Activated T-cell treated with anti-CD3 and anti-CD28 coated beads, Interleukin-2, amount 50 U/mL, for 24 hours (primary cell): Measurements from ENCODE around the gene FBXO44.
"Not testable (repeated sequence)": the region's sequence is repeated elsewhere in the genome, so short reads cannot be mapped to it uniquely, and the experiment has no call there.

Experiments used
- DNase-seq: peaks from one replicate; pipeline ENCODE4 v3.0.0-alpha.2; 2020
- H3K27ac Mint-ChIP-seq: 2 replicates; pipeline ENCODE4 v1.8.0; 2020; ENCODE audit warnings: mild to moderate bottlenecking, mixed read lengths
- H3K27me3 Mint-ChIP-seq: 2 replicates; pipeline ENCODE4 v1.8.0; 2020; ENCODE audit warnings: mixed read lengths
- H3K36me3 Mint-ChIP-seq: 2 replicates; pipeline ENCODE4 v1.8.0; 2020; ENCODE audit warnings: low read depth, mixed read lengths
- H3K4me1 Mint-ChIP-seq: 2 replicates; pipeline ENCODE4 v1.8.0; 2020; ENCODE audit warnings: low read depth, mixed read lengths
- H3K4me3 Mint-ChIP-seq: 2 replicates; pipeline ENCODE4 v1.8.0; 2020; ENCODE audit warnings: mild to moderate bottlenecking, moderate library complexity, mixed read lengths
- H3K9me3 Mint-ChIP-seq: 2 replicates; pipeline ENCODE4 v1.8.0; 2020; ENCODE audit warnings: mixed read lengths

FBXO44 gene

DNA sequence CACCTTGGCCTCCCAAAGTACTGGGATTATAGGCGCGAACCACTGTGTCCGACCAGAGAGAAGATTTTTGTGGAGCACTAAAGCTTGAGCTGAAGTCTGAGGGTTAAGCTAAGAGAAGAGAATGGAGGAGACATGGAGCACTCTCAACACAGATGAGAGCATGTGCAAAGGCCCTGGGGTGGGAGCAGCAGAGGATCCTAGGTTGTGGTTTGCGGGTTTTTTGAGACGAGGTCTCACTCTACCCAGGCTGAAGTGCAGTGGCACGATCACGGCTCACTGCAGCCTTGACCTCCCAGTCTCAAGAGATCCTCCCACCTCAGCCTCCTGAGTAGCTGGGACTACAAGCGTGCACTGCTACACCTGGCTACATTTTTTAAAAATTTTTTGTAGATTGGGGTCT is 31.0 kb upstream of the FBXO44 start:
- Mint-ChIP-seq H3K27ac (no peak overlapping the region), H3K27me3 (peaks cover 21% of the 10 kb centered on the region), H3K9me3 (no peaks in the 10 kb centered on the region), H3K4me1 (no peaks in the 10 kb centered on the region), H3K36me3 (no peaks in the 10 kb centered on the region), H3K4me3 (no peak overlapping the region)
- no peak for DNase-seq

DNA sequence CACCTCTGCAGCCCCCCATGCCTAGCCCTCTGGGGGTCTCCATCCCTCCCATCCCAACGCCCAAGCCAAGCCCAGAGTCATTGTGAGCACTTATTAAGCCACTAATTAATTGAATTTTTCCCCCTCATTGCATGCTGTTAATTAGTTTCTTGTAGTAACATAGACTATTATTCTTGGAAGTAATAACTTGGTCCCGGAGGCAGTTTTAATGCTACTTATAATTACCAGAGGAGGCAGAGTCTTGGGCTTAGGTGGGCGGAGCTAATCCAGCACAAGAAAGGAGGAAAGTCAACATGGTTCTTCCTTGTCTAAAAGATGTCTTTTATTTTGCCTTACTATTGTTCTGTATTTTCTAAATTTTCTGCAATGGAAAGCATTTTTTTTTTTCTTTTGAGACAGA is 28.1 kb upstream of the FBXO44 start:
- H3K4me1 Mint-ChIP-seq: no peaks in the 10 kb centered on the region
- H3K9me3 Mint-ChIP-seq: no peaks in the 10 kb centered on the region
- no peak for DNase-seq
- H3K36me3 Mint-ChIP-seq: no peaks in the 10 kb centered on the region
- H3K27me3 Mint-ChIP-seq: peaks cover 21% of the 10 kb centered on the region
- H3K27ac Mint-ChIP-seq: no peak overlapping the region
- H3K4me3 Mint-ChIP-seq: no peak overlapping the region

DNA sequence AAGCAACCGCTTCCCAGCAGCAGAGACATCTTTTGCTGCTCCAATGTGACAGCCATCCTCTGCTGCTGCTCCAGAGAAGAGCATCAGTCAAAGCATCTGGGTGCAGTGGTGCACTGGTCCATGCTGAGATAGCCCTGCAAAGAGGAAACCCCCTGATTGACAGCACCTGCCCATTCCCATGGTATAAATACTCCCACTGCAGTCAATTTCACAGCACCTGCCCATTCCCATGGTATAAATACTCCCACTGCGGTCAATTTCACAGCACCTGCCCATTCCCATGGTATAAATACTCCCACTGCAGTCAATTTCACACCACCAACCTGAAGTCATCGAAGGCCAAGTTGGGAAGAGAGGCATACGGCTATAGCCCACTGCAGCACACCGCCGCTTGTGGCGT is 25.9 kb upstream of the FBXO44 start:
- no peak overlapping the region for H3K4me3 Mint-ChIP-seq
- H3K9me3 Mint-ChIP-seq: no peaks in the 10 kb centered on the region
- H3K27me3 Mint-ChIP-seq: peaks cover 15% of the 10 kb centered on the region

DNA sequence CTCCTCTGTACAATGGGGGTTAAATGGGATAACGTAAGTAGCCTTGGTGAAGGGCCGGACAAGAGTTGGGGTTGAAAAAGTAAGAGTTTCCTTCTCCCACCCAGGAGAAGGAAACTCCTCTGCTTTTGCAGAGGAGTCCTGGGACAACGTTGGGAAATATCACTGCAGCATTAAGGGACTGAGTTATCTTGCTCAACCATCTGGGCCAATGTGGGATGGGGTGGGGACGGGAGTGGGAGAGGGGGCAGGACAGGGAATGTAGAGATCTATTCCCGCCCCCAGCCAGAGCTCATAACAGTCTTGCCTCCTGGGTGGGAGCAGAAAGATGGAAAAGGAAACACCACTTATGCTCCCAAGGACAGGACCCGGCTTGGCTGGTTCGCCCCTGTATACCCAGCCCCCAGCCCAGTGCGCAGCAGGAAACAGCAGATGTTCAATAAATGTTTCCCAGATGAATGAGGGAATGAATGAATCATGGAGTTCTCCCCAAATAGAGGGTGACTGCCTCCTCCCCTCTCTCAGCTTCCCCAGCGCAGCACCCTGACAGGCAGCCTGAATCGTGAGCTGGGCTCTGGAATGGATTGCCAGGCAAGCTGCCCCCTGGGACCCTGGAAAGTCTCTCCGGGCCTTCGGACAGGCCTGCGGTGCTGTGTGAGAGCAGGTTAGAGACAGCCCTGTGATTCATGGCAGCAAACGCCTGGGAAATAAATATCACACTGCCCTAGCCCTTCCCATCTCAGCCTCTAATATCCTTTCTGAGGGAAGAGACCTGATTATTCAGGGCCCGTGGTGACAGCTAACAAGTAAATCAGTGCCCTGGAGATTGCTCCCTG is 25.3 kb upstream of the FBXO44 start:
- Mint-ChIP-seq H3K4me1 (no peaks in the 10 kb centered on the region), H3K9me3 (no peaks in the 10 kb centered on the region), H3K27me3 (peaks cover 15% of the 10 kb centered on the region), H3K27ac (no peak overlapping the region), H3K4me3 (no peak overlapping the region), H3K36me3 (no peaks in the 10 kb centered on the region)
- DNase-seq: no peak

More for the DNA sequence above, 25.9 kb upstream of the FBXO44 start:
- no peak for DNase-seq
- Mint-ChIP-seq H3K4me1 (no peaks in the 10 kb centered on the region), H3K27ac (no peak overlapping the region), H3K36me3 (no peaks in the 10 kb centered on the region)

DNA sequence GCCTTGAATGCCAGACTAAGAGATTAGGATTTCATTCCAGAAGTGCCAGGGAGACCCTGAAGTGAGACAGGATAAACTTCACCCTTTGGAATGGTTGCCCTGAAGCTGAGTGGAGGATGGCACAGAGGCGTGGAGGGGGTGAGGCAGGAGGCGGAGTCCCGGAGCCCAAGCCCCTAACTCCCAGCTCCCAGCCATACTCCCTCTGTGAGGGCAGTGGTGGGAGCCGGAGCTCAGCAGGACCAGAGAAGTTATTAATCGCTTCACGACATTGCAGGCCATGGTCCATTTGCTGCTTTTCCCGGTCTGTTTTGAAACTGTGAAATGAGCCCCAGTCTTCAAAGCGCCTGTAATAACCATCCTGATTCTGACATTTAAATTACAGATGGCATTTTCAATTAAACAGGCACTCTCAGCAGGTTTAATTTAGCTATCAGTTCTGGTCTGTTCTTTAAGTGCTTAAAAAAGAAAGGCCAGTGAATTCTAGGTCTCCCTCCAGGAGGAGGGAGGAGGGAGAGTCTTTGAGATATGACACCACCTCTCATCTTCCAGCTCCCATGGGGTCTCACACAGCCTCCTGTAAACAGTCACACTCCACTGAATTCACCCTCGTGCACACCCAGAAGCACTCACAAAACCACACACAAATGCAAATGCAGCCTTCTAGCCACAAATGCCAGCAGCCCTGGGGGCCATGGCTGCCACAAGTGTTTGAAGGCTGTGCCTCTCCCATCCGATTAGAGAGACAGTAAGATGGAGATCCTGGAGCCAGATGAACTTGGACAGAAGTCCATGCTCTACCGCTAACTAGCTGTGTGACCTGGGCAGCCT is 20.1 kb upstream of the FBXO44 start:
- no peak overlapping the region for H3K4me3 Mint-ChIP-seq
- H3K9me3 Mint-ChIP-seq: no peaks in the 10 kb centered on the region
- no peaks in the 10 kb centered on the region for H3K4me1 Mint-ChIP-seq
- peaks cover 15% of the 10 kb centered on the region for H3K27me3 Mint-ChIP-seq
- H3K27ac Mint-ChIP-seq: no peak overlapping the region
- DNase-seq: no peak
- no peaks in the 10 kb centered on the region for H3K36me3 Mint-ChIP-seq

DNA sequence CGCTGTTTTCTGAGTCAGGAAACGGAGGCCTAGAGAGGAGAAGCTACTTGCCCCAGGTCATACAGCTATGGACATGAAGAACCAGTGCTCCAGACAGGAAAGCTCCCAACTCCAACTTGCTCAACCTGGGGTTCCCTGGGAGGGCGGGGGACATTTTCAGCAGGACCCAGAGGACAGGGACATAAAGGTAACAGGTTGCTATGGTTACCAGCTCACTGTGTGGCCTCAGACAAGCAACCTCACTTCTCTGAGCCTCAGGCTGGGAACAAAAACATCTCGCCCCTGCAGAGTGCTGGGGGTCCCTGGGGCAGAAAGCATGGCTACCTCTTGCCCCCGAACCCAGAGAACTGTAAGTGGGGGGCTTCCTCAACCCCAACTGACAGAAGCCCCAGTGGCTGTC is 16.6 kb upstream of the FBXO44 start:
- H3K4me1 Mint-ChIP-seq: peaks cover 1% of the 10 kb centered on the region
- H3K27me3 Mint-ChIP-seq: peaks cover 15% of the 10 kb centered on the region
- no peak overlapping the region for H3K27ac Mint-ChIP-seq
- no peak overlapping the region for H3K4me3 Mint-ChIP-seq
- H3K36me3 Mint-ChIP-seq: no peaks in the 10 kb centered on the region
- DNase-seq: no peak
- no peaks in the 10 kb centered on the region for H3K9me3 Mint-ChIP-seq

DNA sequence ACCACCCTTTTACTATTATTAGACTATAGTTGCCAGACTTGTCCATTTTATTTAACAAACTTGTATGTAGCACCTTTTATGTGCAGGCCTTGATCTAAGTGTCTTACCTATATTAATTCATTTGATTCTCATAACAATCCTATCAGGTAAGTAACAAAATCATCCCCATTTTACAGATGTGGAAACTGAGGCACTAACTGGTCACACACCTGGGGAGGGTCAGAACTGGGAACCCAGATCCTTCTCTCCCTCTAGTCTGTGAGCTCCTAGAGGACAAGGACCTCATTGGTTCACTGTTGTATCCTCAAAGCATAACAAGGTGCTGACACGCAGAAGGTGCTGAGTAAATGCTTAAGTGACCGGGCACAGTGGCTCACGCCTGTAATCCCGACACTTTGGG is 15.3 kb upstream of the FBXO44 start:
- Mint-ChIP-seq H3K27ac (no peak overlapping the region), H3K36me3 (no peaks in the 10 kb centered on the region), H3K9me3 (no peaks in the 10 kb centered on the region), H3K4me3 (no peak overlapping the region), H3K27me3 (peaks cover 15% of the 10 kb centered on the region), H3K4me1 (peaks cover 1% of the 10 kb centered on the region)
- no peak for DNase-seq

DNA sequence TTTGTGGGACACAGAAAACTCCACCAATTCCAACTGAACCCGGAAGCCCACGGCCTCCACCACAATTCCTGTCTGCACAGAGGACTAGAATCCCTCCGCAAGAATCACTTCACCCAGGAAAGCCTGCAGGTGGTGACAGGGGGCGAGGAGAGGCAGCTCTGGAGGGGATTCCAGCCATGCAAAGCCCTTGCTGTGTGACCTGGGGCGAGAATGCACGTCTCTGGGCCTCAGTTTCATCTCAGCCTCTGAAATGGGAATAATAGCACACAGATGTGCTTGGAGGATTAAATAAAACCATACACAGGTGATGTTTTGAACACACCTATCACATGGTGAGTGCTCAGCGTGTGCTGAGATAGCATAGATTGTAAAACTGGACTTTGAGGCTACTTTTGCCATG is 14.6 kb upstream of the FBXO44 start:
- peaks cover 10% of the 10 kb centered on the region for H3K27me3 Mint-ChIP-seq
- no peak for DNase-seq
- no peak overlapping the region for H3K27ac Mint-ChIP-seq
- H3K36me3 Mint-ChIP-seq: no peaks in the 10 kb centered on the region
- no peak overlapping the region for H3K4me3 Mint-ChIP-seq
- no peaks in the 10 kb centered on the region for H3K9me3 Mint-ChIP-seq
- peaks cover 1% of the 10 kb centered on the region for H3K4me1 Mint-ChIP-seq

DNA sequence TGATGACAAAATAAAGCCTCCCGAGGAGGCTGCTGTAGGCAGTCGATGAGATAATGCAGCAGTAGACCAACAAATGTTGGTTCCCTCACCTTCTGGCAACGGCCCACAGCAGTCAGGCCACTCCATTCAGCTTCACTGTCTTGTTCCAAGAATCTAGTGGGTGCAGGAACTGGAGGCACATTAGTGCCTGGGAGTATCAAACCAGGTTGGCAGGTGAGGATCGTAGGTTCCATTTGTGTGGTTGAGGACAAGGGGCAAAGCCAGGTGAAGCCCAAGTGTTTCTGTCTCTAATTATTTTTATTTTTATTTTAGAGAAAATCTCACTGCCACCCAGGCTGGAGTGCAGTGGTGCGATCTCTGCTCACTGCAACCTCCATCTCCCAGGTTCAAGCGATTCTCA is 13.7 kb upstream of the FBXO44 start:
- Mint-ChIP-seq H3K4me1 (peaks cover 1% of the 10 kb centered on the region), H3K4me3 (no peak overlapping the region), H3K9me3 (no peaks in the 10 kb centered on the region), H3K36me3 (no peaks in the 10 kb centered on the region), H3K27ac (no peak overlapping the region), H3K27me3 (peaks cover 8% of the 10 kb centered on the region)
- no peak for DNase-seq

DNA sequence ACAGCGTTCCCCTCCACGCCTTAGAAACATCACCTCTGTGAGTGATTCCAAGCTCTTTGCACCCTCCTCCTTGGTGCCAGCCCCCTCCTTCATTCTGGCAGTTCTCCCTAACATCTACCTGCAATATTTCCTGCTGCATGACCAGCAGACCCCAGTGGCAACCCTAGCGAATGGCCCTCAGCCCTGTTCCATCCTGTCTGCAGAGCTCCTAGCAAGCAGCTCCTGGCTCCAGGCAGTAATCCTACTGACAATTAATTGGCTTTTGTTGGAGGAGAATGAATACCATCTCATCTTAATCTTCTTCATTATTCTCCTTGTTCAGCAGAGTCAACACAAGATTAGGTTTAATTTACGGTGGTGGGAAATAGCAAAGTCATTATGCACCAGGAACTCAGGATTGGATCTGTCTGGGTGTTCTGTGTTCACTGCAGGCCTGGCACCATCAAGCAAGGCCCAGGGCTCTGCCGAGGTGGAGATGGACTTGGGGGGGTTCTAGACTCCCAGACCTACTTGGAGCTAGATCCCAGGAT is 12.8 kb upstream of the FBXO44 start:
- no peak for DNase-seq
- no peaks in the 10 kb centered on the region for H3K36me3 Mint-ChIP-seq
- H3K27me3 Mint-ChIP-seq: peaks cover under 1% of the 10 kb centered on the region
- no peak overlapping the region for H3K4me3 Mint-ChIP-seq
- no peak overlapping the region for H3K27ac Mint-ChIP-seq
- peaks cover 1% of the 10 kb centered on the region for H3K4me1 Mint-ChIP-seq
- H3K9me3 Mint-ChIP-seq: no peaks in the 10 kb centered on the region

DNA sequence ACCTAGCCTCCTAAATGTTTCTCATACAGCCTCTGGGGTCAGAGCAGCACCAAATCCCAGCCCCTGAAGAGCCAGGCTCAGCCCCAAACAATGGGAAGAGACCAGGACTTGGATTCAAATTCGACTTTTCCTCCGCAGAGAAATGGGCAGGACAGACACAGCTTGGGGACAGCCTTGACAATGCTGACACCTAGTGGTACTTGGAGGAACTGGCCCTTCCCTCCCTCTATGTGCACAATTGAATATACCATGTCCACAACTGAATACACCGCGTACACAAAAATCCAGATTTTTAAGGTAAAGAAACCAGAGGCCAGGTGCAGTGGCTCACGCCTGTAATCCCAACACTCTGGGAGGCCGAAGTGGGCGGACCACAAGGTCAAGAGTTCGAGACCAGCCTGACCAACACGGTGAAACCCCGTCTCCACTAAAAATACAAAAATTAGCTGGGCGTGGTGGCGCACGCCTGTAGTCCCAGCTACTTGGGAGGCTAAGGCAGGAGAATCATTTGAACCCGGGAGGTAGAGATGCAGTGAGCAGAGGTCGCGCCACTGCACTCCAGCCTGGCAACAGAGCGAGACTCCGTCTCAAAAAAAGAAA is 12.2 kb upstream of the FBXO44 start:
- not testable (repeated sequence) for H3K27me3 Mint-ChIP-seq, H3K9me3 Mint-ChIP-seq, H3K4me1 Mint-ChIP-seq, H3K27ac Mint-ChIP-seq, H3K4me3 Mint-ChIP-seq, H3K36me3 Mint-ChIP-seq
- DNase-seq: peak; percentile 76

DNA sequence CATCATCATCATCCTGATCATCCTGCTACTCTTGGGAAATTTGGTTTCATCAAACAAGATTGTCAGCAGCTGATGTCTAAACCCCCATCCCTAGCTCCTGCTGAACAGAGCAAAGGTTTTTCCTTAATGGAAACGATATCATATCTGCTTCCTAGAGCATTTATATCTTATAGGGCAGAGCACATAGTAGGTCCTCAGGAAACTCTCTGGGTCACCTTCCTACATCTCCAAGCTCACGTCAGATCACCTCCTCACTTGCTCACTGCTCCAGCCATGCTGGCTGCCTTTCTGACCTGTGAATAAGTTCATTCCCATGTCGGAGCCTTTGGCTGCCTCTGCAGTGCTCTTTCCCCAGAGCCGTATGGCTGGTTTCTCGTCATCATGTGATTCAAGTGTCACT is 10.9 kb upstream of the FBXO44 start:
- H3K4me3 Mint-ChIP-seq: no peak overlapping the region

DNA sequence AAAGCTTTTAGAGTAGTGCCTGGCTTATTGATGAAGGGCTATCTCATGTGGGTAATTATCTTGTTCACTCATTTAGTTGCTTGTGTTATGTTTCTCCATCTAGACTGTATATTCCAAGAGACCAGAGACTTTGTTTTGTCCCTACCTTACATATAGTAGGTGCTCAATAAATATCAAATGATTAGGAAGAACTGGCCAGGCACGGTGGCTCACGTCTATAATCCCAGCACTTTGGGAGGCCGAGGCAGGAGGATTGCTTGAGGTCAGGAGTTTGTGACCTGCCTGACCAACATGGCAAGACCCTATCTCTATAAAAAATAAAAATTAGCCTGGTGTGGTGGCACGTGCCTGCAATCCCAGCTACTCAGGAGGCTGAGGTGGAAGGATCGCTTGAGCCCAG is 9.4 kb upstream of the FBXO44 start:
- DNase-seq: no peak
- H3K4me1 Mint-ChIP-seq: peaks cover 10% of the 10 kb centered on the region
- peaks cover 3% of the 10 kb centered on the region for H3K27me3 Mint-ChIP-seq
- no peaks in the 10 kb centered on the region for H3K36me3 Mint-ChIP-seq
- no peak overlapping the region for H3K27ac Mint-ChIP-seq
- no peaks in the 10 kb centered on the region for H3K9me3 Mint-ChIP-seq
- H3K4me3 Mint-ChIP-seq: no peak overlapping the region

More for the DNA sequence above, 10.9 kb upstream of the FBXO44 start:
- H3K27me3 Mint-ChIP-seq: no peaks in the 10 kb centered on the region
- H3K27ac Mint-ChIP-seq: no peak overlapping the region
- H3K9me3 Mint-ChIP-seq: no peaks in the 10 kb centered on the region
- H3K36me3 Mint-ChIP-seq: no peaks in the 10 kb centered on the region
- no peak for DNase-seq
- H3K4me1 Mint-ChIP-seq: peaks cover 4% of the 10 kb centered on the region

DNA sequence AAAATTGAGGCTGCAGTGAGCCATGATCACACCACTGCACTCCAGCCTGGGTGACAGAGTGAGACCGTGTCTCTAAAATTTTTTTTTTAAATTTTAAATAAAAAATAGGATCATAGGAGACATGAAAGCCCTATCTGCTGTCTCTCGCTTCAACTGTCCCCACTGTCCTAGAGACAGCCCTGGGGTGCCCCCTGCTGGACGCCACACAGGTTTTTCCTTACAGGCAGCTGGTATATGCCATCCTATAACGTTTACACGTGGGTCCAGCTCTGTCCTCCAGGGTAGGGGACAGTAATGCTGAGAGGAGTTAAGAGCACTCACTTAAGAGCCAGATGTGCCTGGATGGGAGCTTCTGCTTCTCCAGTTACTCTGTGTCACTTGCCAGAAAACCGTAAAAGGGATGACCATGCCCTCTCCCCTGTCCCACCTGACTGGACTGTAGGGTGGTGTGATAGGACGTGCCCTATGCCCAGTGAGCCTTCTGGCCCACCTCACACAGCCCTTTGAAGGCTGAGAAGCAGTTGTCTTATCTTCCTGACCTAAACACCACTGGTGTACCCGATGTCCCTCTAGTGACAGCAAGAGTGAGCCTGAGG is 8.9 kb upstream of the FBXO44 start:
- H3K4me1 Mint-ChIP-seq: peaks cover 13% of the 10 kb centered on the region
- H3K9me3 Mint-ChIP-seq: no peaks in the 10 kb centered on the region
- DNase-seq: peak; percentile 86
- no peak overlapping the region for H3K27ac Mint-ChIP-seq
- H3K36me3 Mint-ChIP-seq: no peaks in the 10 kb centered on the region
- no peak overlapping the region for H3K4me3 Mint-ChIP-seq
- H3K27me3 Mint-ChIP-seq: peaks cover 3% of the 10 kb centered on the region
